NCI-H187 (cell line): Measurements from ENCODE around the gene NR0B2.
"Not testable (repeated sequence)": the region's sequence is repeated elsewhere in the genome, so short reads cannot be mapped to it uniquely, and the experiment has no call there.

ENCODE experiments used
- DNase-seq, 2 experiments: peaks; one replicate each; lab custom pipeline; 2025; lab: John Stamatoyannopoulos, UW

Gene NR0B2

GRCh38 chr1:26913754-26914619 lies at the start of gene NR0B2:
NR0B2 (minus strand) TSS chr1:26913975; CDS start chr1:26913940, 35 bp downstream.
- peak; percentile 84 to 90 for DNase-seq

GRCh38 chr1:26961826-26962225 lies 48.1 kb upstream of the NR0B2 start:
- no peak for DNase-seq

- DNase-seq = no peak
Observed at GRCh38 chr1:26960625-26960966, 46.8 kb upstream of the NR0B2 start.

GRCh38 chr1:26959722-26960624 lies 46.2 kb upstream of the NR0B2 start, which contains the start of gene KDF1:
KDF1 (minus strand) TSS chr1:26960468; CDS start chr1:26952380, 8,088 bp downstream.
- DNase-seq = peak; percentile 53 to 79

GRCh38 chr1:26959270-26959669 lies 45.5 kb upstream of the NR0B2 start:
- no peak for DNase-seq

- DNase-seq = no peak
Observed at GRCh38 chr1:26957306-26957705, 43.5 kb upstream of the NR0B2 start.

GRCh38 chr1:26956321-26956720 lies 42.5 kb upstream of the NR0B2 start:
- DNase-seq = no peak

GRCh38 chr1:26953374-26953773 lies 39.6 kb upstream of the NR0B2 start:
- DNase-seq = no peak

- no peak for DNase-seq
Observed at GRCh38 chr1:26951821-26952497, 38.2 kb upstream of the NR0B2 start.

- no peak for DNase-seq
Observed at GRCh38 chr1:26951216-26951615, 37.4 kb upstream of the NR0B2 start.

- DNase-seq = no peak
Observed at GRCh38 chr1:26950602-26951001, 36.8 kb upstream of the NR0B2 start.

- no peak for DNase-seq
Observed at GRCh38 chr1:26949926-26950319, 36.1 kb upstream of the NR0B2 start.

GRCh38 chr1:26949266-26949925 lies 35.6 kb upstream of the NR0B2 start:
- no peak for DNase-seq

- DNase-seq = not testable (repeated sequence)
Observed at GRCh38 chr1:26948725-26949057, 34.9 kb upstream of the NR0B2 start.

- DNase-seq = no peak
Observed at GRCh38 chr1:26946270-26946669, 32.5 kb upstream of the NR0B2 start.

- no peak for DNase-seq
Observed at GRCh38 chr1:26945728-26946127, 32.0 kb upstream of the NR0B2 start.

- DNase-seq = no peak
Observed at GRCh38 chr1:26945138-26945537, 31.4 kb upstream of the NR0B2 start.

GRCh38 chr1:26942656-26943055 lies 28.9 kb upstream of the NR0B2 start:
- no peak for DNase-seq

- no peak for DNase-seq
Observed at GRCh38 chr1:26941311-26941710, 27.5 kb upstream of the NR0B2 start.

- DNase-seq = no peak
Observed at GRCh38 chr1:26938659-26939025, 24.9 kb upstream of the NR0B2 start.

- no peak for DNase-seq
Observed at GRCh38 chr1:26938004-26938658, 24.4 kb upstream of the NR0B2 start.
